GM23248 (cell line): ENCODE results near the gene GPC3. TPM values are rescaled to one million over a fixed set of nuclear protein-coding genes. Genes with fewer than 3 reads are reported as not detected.

ENCODE experiments used
- DNase-seq: peaks from one replicate; pipeline ENCODE4 v3.0.0-alpha.2; 2015
- H2AFZ ChIP-seq: fragments of 200-600 bp; sonication (generic); 2 replicates; pipeline ENCODE4 v1.6.1; 2016; ENCODE audit warnings: antibody characterized with exemption
- H3F3A ChIP-seq: fragments of 200-600 bp; sonication (generic); 2 replicates; pipeline ENCODE4 v1.6.1; 2016; ENCODE audit warnings: mild to moderate bottlenecking, antibody characterized with exemption, mixed run types; ENCODE audit not compliant: insufficient read depth
- H3K27ac ChIP-seq: fragments of 200-600 bp; sonication (generic); 2 replicates; pipeline ENCODE4 v1.5.1; 2016; ENCODE audit warnings: mild to moderate bottlenecking
- H3K27me3 ChIP-seq: fragments of 200-600 bp; sonication (generic); replicated peaks from 2 replicates; pipeline ENCODE4 v1.6.1; 2016; ENCODE audit warnings: mild to moderate bottlenecking; ENCODE audit not compliant: insufficient read depth
- H3K36me3 ChIP-seq: fragments of 200-600 bp; sonication (generic); 2 replicates; pipeline ENCODE4 v1.6.1; 2016; ENCODE audit warnings: low read depth, mild to moderate bottlenecking
- H3K4me1 ChIP-seq: fragments of 200-600 bp; sonication (generic); 2 replicates; pipeline ENCODE4 v1.6.1; 2016; ENCODE audit warnings: mild to moderate bottlenecking; ENCODE audit not compliant: insufficient read depth
- H3K4me2 ChIP-seq: fragments of 200-600 bp; sonication (generic); one replicate; pipeline ENCODE4 v1.6.1; 2016; ENCODE audit warnings: mild to moderate bottlenecking; ENCODE audit not compliant: unreplicated experiment
- H3K4me3 ChIP-seq: fragments of 200-600 bp; sonication (generic); 2 replicates; pipeline ENCODE4 v1.5.1; 2016; ENCODE audit warnings: mild to moderate bottlenecking
- H3K79me2 ChIP-seq: fragments of 200-600 bp; sonication (generic); 2 replicates; pipeline ENCODE4 v1.6.1; 2016; ENCODE audit warnings: mild to moderate bottlenecking; ENCODE audit not compliant: insufficient read depth
- H3K9ac ChIP-seq: fragments of 200-600 bp; sonication (generic); 2 replicates; pipeline ENCODE4 v1.6.1; 2016; ENCODE audit warnings: mild to moderate bottlenecking
- H3K9me2 ChIP-seq: fragments of 200-600 bp; sonication (generic); 2 replicates; pipeline ENCODE4 v1.6.1; 2016; ENCODE audit warnings: mixed run types, mild to moderate bottlenecking, moderate library complexity; ENCODE audit not compliant: insufficient read depth
- H3K9me3 ChIP-seq: fragments of 200-600 bp; sonication (generic); one replicate; pipeline ENCODE4 v1.6.1; 2017; ENCODE audit warnings: low read depth
- H4K20me1 ChIP-seq: fragments of 200-600 bp; sonication (generic); 2 replicates; pipeline ENCODE4 v1.6.0; 2016; ENCODE audit not compliant: insufficient read depth
- EZH2 ChIP-seq: fragments of 200-600 bp; sonication (generic); IDR thresholded peaks from 2 replicates; pipeline ENCODE4 v1.6.1; 2018; ENCODE audit warnings: antibody characterized with exemption, mild to moderate bottlenecking; ENCODE audit not compliant: insufficient read depth, poor library complexity, severe bottlenecking
- EZH2phosphoT487 ChIP-seq: fragments of 200-600 bp; sonication (generic); IDR thresholded peaks from 2 replicates; pipeline ENCODE4 v1.6.1; 2018; ENCODE audit warnings: antibody characterized with exemption, moderate library complexity, mild to moderate bottlenecking, low read depth; ENCODE audit not compliant: insufficient read depth
- WGBS, 2 experiments: methylation state at CpG; one replicate each; pipeline ENCODE4 v1.1.6; 2015 to 2017; ENCODE audit warnings: low lambda C conversion rate in 2 of 2, low coverage in 1 of 2; ENCODE audit errors: missing lambda C conversion rate in 2 of 2; 5-methylcytosine and 5-hydroxymethylcytosine counted together
- in situ Hi-C: fragments of 300-500 bp; cut with MboI; formaldehyde crosslinking; loops from 2 replicates; pipeline ENCODE4 v1.15.0; 2020
- polyA plus RNA-seq: library from polyadenylated mRNA; unstranded; fragments of >200 nt; fragmentation: Nextera tagmentation; extraction: Ambion mirVana; gene quantifications from 2 replicates; pipeline ENCODE4 v1.2.1, GENCODE V29; 2016
- total RNA-seq: library from RNA; depleted of rRNA; stranded (reverse); fragments of >200 nt; shearing (Covaris generic); gene quantifications from 2 replicates; pipeline ENCODE4 v1.2.3, GENCODE V29; 2014

The GPC3 gene
- total and polyA plus RNA-seq, 2 experiments from 2014 or later = not detected

- no peaks in the 10 kb centered on the region for H3F3A ChIP-seq
- H3K9ac ChIP-seq = no peak overlapping the region
- H3K9me2 ChIP-seq = no peaks in the 10 kb centered on the region
- H3K4me1 ChIP-seq = no peaks in the 10 kb centered on the region
- H3K9me3 ChIP-seq = no peaks in the 10 kb centered on the region
- no peak for DNase-seq
- TF ChIP-seq EZH2 (no peak), EZH2phosphoT487 (no peak)
- H3K4me2 ChIP-seq = no peak overlapping the region
- H3K36me3 ChIP-seq = no peaks in the 10 kb centered on the region
- H3K4me3 ChIP-seq = no peak overlapping the region
- H2AFZ ChIP-seq = no peak overlapping the region
- H4K20me1 ChIP-seq = no peaks in the 10 kb centered on the region
- in situ Hi-C loops = no loop called here
- H3K27me3 ChIP-seq = no peaks in the 10 kb centered on the region
- 0 to 20% methylated on average over 2 of the region's 2 CpGs for WGBS, 2 experiments
- no peak overlapping the region for H3K27ac ChIP-seq
- no peaks in the 10 kb centered on the region for H3K79me2 ChIP-seq
These were observed 26.3 kb downstream of the GPC3 start for GRCh38 chrX:133958997-133959688.

- TF ChIP-seq EZH2phosphoT487 = no peak
- no peak for TF ChIP-seq EZH2
- Histone ChIP-seq H3K4me3 (no peak overlapping the region), H3K36me3 (no peaks in the 10 kb centered on the region)
These were observed 28.6 kb downstream of the GPC3 start for GRCh38 chrX:133956570-133957340.

GRCh38 chrX:133953785-133954355 is 31.5 kb downstream of the GPC3 start:
- Histone ChIP-seq H2AFZ (no peak overlapping the region), H3K9ac (no peak overlapping the region), H3K36me3 (no peaks in the 10 kb centered on the region), H3K4me2 (no peak overlapping the region), H4K20me1 (no peaks in the 10 kb centered on the region), H3K4me3 (no peak overlapping the region), H3K79me2 (no peaks in the 10 kb centered on the region), H3K27ac (no peak overlapping the region), H3K9me3 (no peaks in the 10 kb centered on the region), H3F3A (no peaks in the 10 kb centered on the region), H3K4me1 (no peaks in the 10 kb centered on the region), H3K27me3 (no peaks in the 10 kb centered on the region), H3K9me2 (no peaks in the 10 kb centered on the region)
- in situ Hi-C loops = no loop called here
- 19 to 23% methylated on average over 4 of the region's 4 CpGs for WGBS, 2 experiments
- DNase-seq = no peak
- no peak for TF ChIP-seq EZH2phosphoT487
- no peak for TF ChIP-seq EZH2

More at GRCh38 chrX:133956570-133957340, 28.6 kb downstream of the GPC3 start:
- H3K4me1 ChIP-seq = no peaks in the 10 kb centered on the region
- H3K9me2 ChIP-seq = no peaks in the 10 kb centered on the region
- no peaks in the 10 kb centered on the region for H3F3A ChIP-seq
- H3K4me2 ChIP-seq = no peak overlapping the region
- no peaks in the 10 kb centered on the region for H3K27me3 ChIP-seq
- H3K9me3 ChIP-seq = no peaks in the 10 kb centered on the region
- DNase-seq = no peak
- no peaks in the 10 kb centered on the region for H3K79me2 ChIP-seq
- H3K27ac ChIP-seq = no peak overlapping the region
- in situ Hi-C loops = no loop called here
- no peak overlapping the region for H3K9ac ChIP-seq
- WGBS, 2 experiments = 28 to 36% methylated on average over 1 of the region's 1 CpG
- H4K20me1 ChIP-seq = no peaks in the 10 kb centered on the region
- no peak overlapping the region for H2AFZ ChIP-seq

- no peak overlapping the region for H3K4me3 ChIP-seq
- no peaks in the 10 kb centered on the region for H3K27me3 ChIP-seq
- no peak overlapping the region for H3K4me2 ChIP-seq
- no peak overlapping the region for H3K27ac ChIP-seq
- H3F3A ChIP-seq = no peaks in the 10 kb centered on the region
- 11 to 29% methylated on average over 2 of the region's 2 CpGs for WGBS, 2 experiments
- H3K9me3 ChIP-seq = no peaks in the 10 kb centered on the region
- H3K4me1 ChIP-seq = no peaks in the 10 kb centered on the region
- no peak for DNase-seq
- no peaks in the 10 kb centered on the region for H3K36me3 ChIP-seq
- no peak for TF ChIP-seq EZH2phosphoT487
- TF ChIP-seq EZH2 = no peak
- H4K20me1 ChIP-seq = no peaks in the 10 kb centered on the region
- H3K9ac ChIP-seq = no peak overlapping the region
- in situ Hi-C loops = no loop called here
- H3K9me2 ChIP-seq = no peaks in the 10 kb centered on the region
- no peaks in the 10 kb centered on the region for H3K79me2 ChIP-seq
- H2AFZ ChIP-seq = no peak overlapping the region
These were observed 32.3 kb downstream of the GPC3 start for GRCh38 chrX:133953078-133953477.
